SK-N-SH (cell line): ENCODE data around the gene FOXP1. TPM values are rescaled to one million over a fixed set of nuclear protein-coding genes. Genes with fewer than 3 reads are reported as not detected.

ENCODE experiments used
- CTCF ChIA-PET: fragments of 300-600, 350-600 bp; formaldehyde crosslinking; extraction: SDS; loops from one replicate; lab custom pipeline; 2021; lab: Yijun Ruan, JAX
- POLR2A ChIA-PET: fragments of 350-600 bp; sonication (Branson Sonifier 250); formaldehyde crosslinking; extraction: SDS; loops from one replicate; lab custom pipeline; 2020; ENCODE audit warnings: antibody characterized with exemption, inconsistent platforms; lab: Yijun Ruan, JAX
- DNase-seq: peaks from one replicate; pipeline ENCODE4 v3.0.0; 2012
- H2AFZ ChIP-seq: fragments of 200-600 bp; sonication (generic); 2 replicates; pipeline ENCODE4 v1.8.1; 2016; ENCODE audit warnings: antibody characterized with exemption, mild to moderate bottlenecking, low read depth
- H3F3A ChIP-seq: fragments of 200-600 bp; sonication (generic); replicated peaks from 2 replicates; pipeline ENCODE3; 2016; ENCODE audit warnings: antibody characterized with exemption, mild to moderate bottlenecking; ENCODE audit not compliant: insufficient read depth
- H3K27ac ChIP-seq, 2 experiments: fragments of 200-500 bp in 1 of 2; fragments of 200-600 bp in 1 of 2; sonication (Bioruptor generic) in 1 of 2; sonication (generic), shearing (Covaris generic) in 1 of 2; 2 replicates each; pipeline versions ENCODE4 v1.5.1 to v1.6.1; 2014 to 2016; ENCODE audit warnings: low read depth in 2 of 2, inconsistent platforms in 1 of 2, low read length in 1 of 2, mild to moderate bottlenecking in 1 of 2, mixed read lengths in 1 of 2
- H3K27me3 ChIP-seq: fragments of 200-600 bp; sonication (generic), shearing (Covaris generic); 2 replicates; pipeline ENCODE4 v1.6.1; 2016; ENCODE audit warnings: mixed run types; ENCODE audit not compliant: insufficient read depth
- H3K36me3 ChIP-seq, 2 experiments: fragments of 200-500 bp in 1 of 2; fragments of 200-600 bp in 1 of 2; sonication (Bioruptor generic) in 1 of 2; sonication (generic) in 1 of 2; replicated peaks in 1 of 2; 2 replicates each; pipeline versions ENCODE3 to v1.5.1; 2014 to 2016; ENCODE audit warnings: low read length in 1 of 2, mild to moderate bottlenecking in 1 of 2; ENCODE audit not compliant: insufficient read depth in 2 of 2, control insufficient read depth in 1 of 2
- H3K4me1 ChIP-seq, 2 experiments: fragments of 200-500 bp in 1 of 2; fragments of 200-600 bp in 1 of 2; sonication (Bioruptor generic) in 1 of 2; sonication (generic), shearing (Covaris generic) in 1 of 2; 2 replicates each; pipeline versions ENCODE4 v1.5.1 to v1.6.1; 2014 to 2016; ENCODE audit warnings: low read depth in 1 of 2, low read length in 1 of 2, mixed run types in 1 of 2; ENCODE audit not compliant: insufficient read depth in 2 of 2, control insufficient read depth in 1 of 2
- H3K4me2 ChIP-seq: fragments of 200-600 bp; sonication (generic), shearing (Covaris generic); 2 replicates; pipeline ENCODE4 v1.6.1; 2017; ENCODE audit warnings: mixed run types
- H3K4me3 ChIP-seq, 2 experiments: fragments of 200-500 bp in 1 of 2; fragments of 200-600 bp in 1 of 2; sonication (Bioruptor generic) in 1 of 2; sonication (generic), shearing (Covaris generic) in 1 of 2; 2 replicates each; pipeline versions ENCODE4 v1.5.1 to v1.8.1; 2014 to 2016; ENCODE audit warnings: low read depth in 2 of 2, inconsistent platforms in 1 of 2, low read length in 1 of 2, mild to moderate bottlenecking in 1 of 2, mixed read lengths in 1 of 2, moderate library complexity in 1 of 2
- H3K79me2 ChIP-seq: fragments of 200-600 bp; sonication (generic); 2 replicates; pipeline ENCODE4 v1.8.1; 2017; ENCODE audit warnings: mild to moderate bottlenecking; ENCODE audit not compliant: insufficient read depth
- H3K9ac ChIP-seq: fragments of 200-600 bp; sonication (generic); 2 replicates; pipeline ENCODE4 v1.6.1; 2017; ENCODE audit warnings: mixed run types
- H3K9me2 ChIP-seq: fragments of 200-600 bp; sonication (generic); 2 replicates; pipeline ENCODE4 v1.6.1; 2017; ENCODE audit warnings: mixed run types
- H3K9me3 ChIP-seq: fragments of 200-600 bp; sonication (generic); 2 replicates; pipeline ENCODE4 v1.6.1; 2017; ENCODE audit warnings: mixed run types, mild to moderate bottlenecking, moderate library complexity
- H4K20me1 ChIP-seq: fragments of 200-600 bp; sonication (generic); 2 replicates; pipeline ENCODE4 v1.6.1; 2017; ENCODE audit warnings: mild to moderate bottlenecking, mixed run types; ENCODE audit not compliant: insufficient read depth
- ELF1 ChIP-seq: IDR thresholded peaks from 2 replicates; pipeline ENCODE4 v1.4.0; 2012
- FOSL2 ChIP-seq: IDR thresholded peaks from 2 replicates; pipeline ENCODE4 v1.4.0; 2012; ENCODE audit warnings: low read depth, mild to moderate bottlenecking, moderate library complexity, borderline replicate concordance
- FOXJ3 ChIP-seq: sonication (generic); formaldehyde crosslinking; IDR thresholded peaks from 2 replicates; pipeline ENCODE4 v1.5.1; 2020; ENCODE audit warnings: mild to moderate bottlenecking, missing genetic modification reagents
- GABPA ChIP-seq: IDR thresholded peaks from 2 replicates; pipeline ENCODE4 v1.4.0; 2012; ENCODE audit warnings: low read depth, mild to moderate bottlenecking
- IRF3 ChIP-seq: fragments of 150-350 bp; IDR thresholded peaks from 2 replicates; pipeline ENCODE4 v1.6.1; 2016; ENCODE audit warnings: mild to moderate bottlenecking, low read depth, low read length
- JUND ChIP-seq: IDR thresholded peaks from 2 replicates; pipeline ENCODE4 v1.4.0; 2012
- MEF2A ChIP-seq: IDR thresholded peaks from 2 replicates; pipeline ENCODE4 v1.4.0; 2012; ENCODE audit warnings: low read depth, borderline replicate concordance
- MXI1 ChIP-seq: IDR thresholded peaks from 2 replicates; pipeline ENCODE4 v1.6.1; 2012; ENCODE audit warnings: mild to moderate bottlenecking, low read depth, low read length, improper control_type of control experiment
- NFIC ChIP-seq: IDR thresholded peaks from 2 replicates; pipeline ENCODE4 v1.4.0; 2012; ENCODE audit warnings: borderline replicate concordance
- PBX3 ChIP-seq: IDR thresholded peaks from 2 replicates; pipeline ENCODE4; 2012
- POLR2AphosphoS5 ChIP-seq: IDR thresholded peaks from 2 replicates; pipeline ENCODE4 v1.6.1; 2012; ENCODE audit warnings: low read depth, low read length
- RAD21 ChIP-seq: IDR thresholded peaks from 2 replicates; pipeline ENCODE4 v1.6.1; 2012; ENCODE audit warnings: mild to moderate bottlenecking, low read length
- RFX5 ChIP-seq: IDR thresholded peaks from 2 replicates; pipeline ENCODE4 v1.6.1; 2012; ENCODE audit warnings: mild to moderate bottlenecking, improper control_type of control experiment, low read length
- RXRA ChIP-seq: IDR thresholded peaks from 2 replicates; pipeline ENCODE4 v1.4.0; 2012; ENCODE audit warnings: low read depth, mild to moderate bottlenecking, borderline replicate concordance
- SIN3A ChIP-seq: IDR thresholded peaks from 2 replicates; pipeline ENCODE4 v1.6.1; 2012; ENCODE audit warnings: low read depth, mild to moderate bottlenecking, low read length, moderate library complexity, borderline replicate concordance
- TCF12 ChIP-seq: IDR thresholded peaks from 2 replicates; pipeline ENCODE4 v1.4.0; 2012
- WGBS: methylation state at CpG from one replicate; pipeline ENCODE4 v1.1.6; 2017; ENCODE audit warnings: low lambda C conversion rate; 5-methylcytosine and 5-hydroxymethylcytosine counted together
- polyA plus RNA-seq, 3 experiments: library from polyadenylated mRNA; depleted of rRNA; stranded (reverse); fragments of >200 nt; gene quantifications; 2 replicates each; pipeline ENCODE4 v1.2.3, GENCODE V29; 2012

FOXP1 gene
- polyA plus RNA-seq, 1 of the 3 experiments (the other 2 are of a cell fraction): 8.8 TPM

GRCh38 chr3:71265365-71265915 is 318.1 kb downstream of the FOXP1 start:
- 97% methylated on average over 9 of the region's 9 CpGs for WGBS
- CTCF ChIA-PET: interaction anchor here (0.6 kb wide), 1 partner anchor 455 kb away, joined by 3 read pairs; no protein-coding TSS in a partner anchor

GRCh38 chr3:71264840-71265239 is 318.7 kb downstream of the FOXP1 start:
- Histone ChIP-seq H3K36me3 (peaks cover 0 to 4% of the 10 kb centered on the region in 2 experiments), H4K20me1 (no peaks in the 10 kb centered on the region), H3K27ac (no peak overlapping the region), H3K9me2 (no peaks in the 10 kb centered on the region), H3K4me3 (no peak overlapping the region), H3K27me3 (no peaks in the 10 kb centered on the region), H3K79me2 (peaks cover 44% of the 10 kb centered on the region), H3K9ac (no peak overlapping the region), H3K4me2 (no peak overlapping the region), H3F3A (peaks cover 23% of the 10 kb centered on the region), H3K4me1 (peaks cover 0 to 4% of the 10 kb centered on the region in 2 experiments; a peak in 1 of 4 replicates), H3K9me3 (no peaks in the 10 kb centered on the region), H2AFZ (no peak overlapping the region)
- 96% methylated on average over 2 of the region's 2 CpGs for WGBS
- no peak for TF ChIP-seq JUND
- TF ChIP-seq IRF3: no peak
- TF ChIP-seq FOSL2: no peak
- TF ChIP-seq ELF1: no peak
- TF ChIP-seq POLR2AphosphoS5: no peak
- no peak for TF ChIP-seq MEF2A
- TF ChIP-seq NFIC: no peak
- TF ChIP-seq RXRA: no peak
- POLR2A ChIA-PET: no interaction called here
- CTCF ChIA-PET: no interaction called here
- no peak for DNase-seq

More at GRCh38 chr3:71265365-71265915, 318.1 kb downstream of the FOXP1 start:
- peaks cover 25% of the 10 kb centered on the region for H3F3A ChIP-seq
- no peak overlapping the region for H3K27ac ChIP-seq
- TF ChIP-seq PBX3: no peak
- TF ChIP-seq GABPA: no peak
- no peak for TF ChIP-seq ELF1
- TF ChIP-seq MEF2A: no peak
- no peak for TF ChIP-seq IRF3
- no peak for TF ChIP-seq RFX5
- TF ChIP-seq POLR2AphosphoS5: no peak
- no peak for TF ChIP-seq FOXJ3 (CRISPR knock-in tag)
- TF ChIP-seq TCF12: no peak
- no peak for TF ChIP-seq RAD21
- TF ChIP-seq SIN3A: no peak
- TF ChIP-seq MXI1: no peak
- H3K79me2 ChIP-seq: peaks cover 40% of the 10 kb centered on the region
- POLR2A ChIA-PET: no interaction called here
- no peaks in the 10 kb centered on the region for H3K9me2 ChIP-seq
- no peaks in the 10 kb centered on the region for H3K9me3 ChIP-seq
- peaks cover 0 to 4% of the 10 kb centered on the region in 2 experiments for H3K36me3 ChIP-seq
- DNase-seq: no peak
- H2AFZ ChIP-seq: no peak overlapping the region
- H3K27me3 ChIP-seq: no peaks in the 10 kb centered on the region
- H4K20me1 ChIP-seq: no peaks in the 10 kb centered on the region
- H3K4me3 ChIP-seq: no peak overlapping the region
- H3K4me2 ChIP-seq: no peak overlapping the region
- peaks cover 0 to 4% of the 10 kb centered on the region in 2 experiments; a peak in 1 of 4 replicates for H3K4me1 ChIP-seq
- no peak overlapping the region for H3K9ac ChIP-seq
